K562 (cell line): ENCODE measurements around the gene FETUB. TPM values are rescaled to one million over a fixed set of nuclear protein-coding genes. Genes with fewer than 3 reads are reported as not detected.

ENCODE experiments used
- ATAC-seq: fragments of 200-7000 bp; cut with Tn5 transposase; 3 replicates; pipeline ENCODE4 v1.9.1; 2020; ENCODE audit warnings: moderate library complexity
- BruUV-seq: library from RNA; stranded (reverse); fragments of 400-500 nt; replicated peaks from 2 replicates; lab custom pipeline; 2021; lab: Mats Ljungman, UMichigan
- CTCF ChIA-PET: fragments of 300-600 bp; formaldehyde crosslinking; extraction: SDS; loops from one replicate; lab custom pipeline; 2021; ENCODE audit warnings: low intra/inter-chr PET ratio; lab: Yijun Ruan, JAX
- POLR2A ChIA-PET: fragments of 300-600, 350-650 bp; sonication (Branson Sonifier 250); formaldehyde crosslinking; extraction: SDS; loops from one replicate; lab custom pipeline; 2021; ENCODE audit warnings: antibody characterized with exemption, inconsistent platforms; lab: Yijun Ruan, JAX
- DNase-seq, 4 experiments: peaks; one replicate each; pipeline versions ENCODE4 v3.0.0 to v3.0.0-alpha.2; 2011 to 2018; ENCODE audit warnings: low spot score in 3 of 4, mixed read lengths in 3 of 4; ENCODE audit errors: extremely low read depth in 1 of 4
- FAIRE-seq: peaks from 2 replicates; lab custom pipeline; 2011; peaks lifted over from hg19 to GRCh38; lab: Jason Lieb, UNC
- H2AFZ ChIP-seq: 2 replicates; pipeline ENCODE4 v1.6.0; 2011; ENCODE audit warnings: low read depth, low read length, control low read depth, inconsistent platforms
- H3K27ac ChIP-seq: fragments of 200-600 bp; 3 replicates; pipeline ENCODE4 v1.8.0; 2011; ENCODE audit warnings: low read depth, mild to moderate bottlenecking, control low read depth, inconsistent platforms, low read length, moderate library complexity, mixed read lengths; ENCODE audit errors: extremely low read depth
- H3K27me3 ChIP-seq, 2 experiments: fragments of 300-600 bp in 1 of 2; 2 replicates in 1 of 2; 3 replicates in 1 of 2; pipeline versions ENCODE4 v1.6.0 to v1.8.0; 2011; ENCODE audit warnings: inconsistent platforms in 2 of 2, low read length in 2 of 2, mild to moderate bottlenecking in 1 of 2, mixed read lengths in 1 of 2, moderate library complexity in 1 of 2; ENCODE audit not compliant: control insufficient read depth in 2 of 2, insufficient read depth in 2 of 2
- H3K36me3 ChIP-seq: fragments of 300-600 bp; 3 replicates; pipeline ENCODE4 v1.8.0; 2011; ENCODE audit warnings: mild to moderate bottlenecking, low read length, inconsistent platforms; ENCODE audit not compliant: control insufficient read depth, insufficient read depth
- H3K4me1 ChIP-seq, 2 experiments: fragments of 200-600 bp in 1 of 2; replicated peaks in 1 of 2; 2 replicates in 1 of 2; 3 replicates in 1 of 2; pipeline versions ENCODE4 v1.5.1 to v1.8.0; 2011; ENCODE audit warnings: inconsistent platforms in 2 of 2, low read length in 2 of 2, mild to moderate bottlenecking in 1 of 2, mixed read lengths in 1 of 2, moderate library complexity in 1 of 2; ENCODE audit not compliant: control insufficient read depth in 2 of 2, insufficient read depth in 2 of 2
- H3K4me2 ChIP-seq: 2 replicates; pipeline ENCODE4 v1.6.1; 2011; ENCODE audit warnings: low read length, control low read depth, inconsistent platforms, mixed read lengths; ENCODE audit not compliant: insufficient read depth
- H3K4me3 ChIP-seq: fragments of 200-600 bp; sonication (generic), shearing (Covaris generic); 2 replicates; pipeline ENCODE4 v1.5.1; 2016; ENCODE audit warnings: control low read depth, inconsistent platforms
- H3K79me2 ChIP-seq: fragments of 200-600 bp; 3 replicates; pipeline ENCODE4 v1.8.0; 2011; ENCODE audit warnings: low read length, inconsistent platforms; ENCODE audit not compliant: control insufficient read depth, insufficient read depth
- H3K9ac ChIP-seq, 2 experiments: 2 replicates each; pipeline versions ENCODE4 v1.6.0 to v1.6.1; 2011; ENCODE audit warnings: low read depth in 2 of 2, low read length in 2 of 2, control low read depth in 1 of 2, inconsistent platforms in 1 of 2, mild to moderate bottlenecking in 1 of 2, mixed read lengths in 1 of 2; ENCODE audit not compliant: insufficient read depth in 1 of 2
- H3K9me1 ChIP-seq: one replicate; pipeline ENCODE4 v1.6.0; 2011; ENCODE audit warnings: inconsistent platforms, mild to moderate bottlenecking, low read length, moderate library complexity; ENCODE audit not compliant: control insufficient read depth, insufficient read depth
- H3K9me3 ChIP-seq: replicated peaks from 2 replicates; pipeline ENCODE4 v1.5.1; 2011; ENCODE audit warnings: low read depth, low read length, inconsistent platforms; ENCODE audit not compliant: control insufficient read depth, insufficient read depth
- H4K20me1 ChIP-seq: replicated peaks from 2 replicates; pipeline ENCODE4 v1.6.1; 2011; ENCODE audit warnings: low read length, inconsistent platforms, mixed read lengths; ENCODE audit not compliant: control insufficient read depth, insufficient read depth
- CHD4 ChIP-seq: fragments of 200-600 bp; sonication (generic); IDR thresholded peaks from 3 replicates; pipeline ENCODE4 v1.6.1; 2012; ENCODE audit warnings: low read depth, mild to moderate bottlenecking, mixed read lengths, low read length, inconsistent platforms; ENCODE audit not compliant: insufficient read depth, insufficient replicate concordance, poor library complexity, severe bottlenecking
- HIVEP1 ChIP-seq: fragments of 250-450 bp; sonication (Bioruptor Pico); IDR thresholded peaks from 2 replicates; pipeline ENCODE4 v1.4.0; 2020; ENCODE audit warnings: mild to moderate bottlenecking
- HNRNPK ChIP-seq: fragments of 200-400 bp; formaldehyde crosslinking; IDR thresholded peaks from one replicate; pipeline ENCODE4 v1.6.1; 2018; ENCODE audit warnings: mild to moderate bottlenecking, low read depth, low read length; ENCODE audit not compliant: poor library complexity, severe bottlenecking
- KAT8 ChIP-seq: fragments of 450-650 bp; IDR thresholded peaks from 2 replicates; pipeline ENCODE4 v1.6.1; 2016; ENCODE audit warnings: low read depth, mild to moderate bottlenecking
- MIER1 ChIP-seq: fragments of 450-650 bp; IDR thresholded peaks from 2 replicates; pipeline ENCODE4 v1.6.1; 2016; ENCODE audit warnings: antibody characterized with exemption, mild to moderate bottlenecking, low read depth
- NCOA1 ChIP-seq: fragments of 450-650 bp; IDR thresholded peaks from 2 replicates; pipeline ENCODE4 v1.6.1; 2016; ENCODE audit warnings: low read depth
- RBFOX2 ChIP-seq: fragments of 200-400 bp; formaldehyde crosslinking; IDR thresholded peaks from 2 replicates; pipeline ENCODE4 v1.6.1; 2017; ENCODE audit warnings: low read depth, mild to moderate bottlenecking, low read length, moderate library complexity
- REST ChIP-seq, 2 experiments: fragments of 450-650 bp; formaldehyde crosslinking in 1 of 2; IDR thresholded peaks; 2 replicates each; pipeline versions ENCODE4 v1.4.0 to v1.6.1; 2014 to 2020; ENCODE audit warnings: mild to moderate bottlenecking in 2 of 2, borderline replicate concordance in 1 of 2, low read depth in 1 of 2
- SP1 ChIP-seq: sonication (generic); formaldehyde crosslinking; IDR thresholded peaks from 2 replicates; pipeline ENCODE4 v1.8.1; 2022; ENCODE audit warnings: mild to moderate bottlenecking, missing genetic modification reagents
- TBL1XR1 ChIP-seq, 2 experiments: IDR thresholded peaks; 2 replicates each; pipeline ENCODE4 v1.6.1; 2012; ENCODE audit warnings: improper control_type of control experiment in 2 of 2, low read length in 2 of 2, mild to moderate bottlenecking in 1 of 2
- ZKSCAN1 ChIP-seq: fragments of 150-350 bp; IDR thresholded peaks from 2 replicates; pipeline ENCODE4 v1.6.1; 2016; ENCODE audit warnings: low read depth, low read length
- ZNF655 ChIP-seq: fragments of 250-450 bp; sonication (Bioruptor Pico); IDR thresholded peaks from 2 replicates; pipeline ENCODE4 v1.5.0; 2021
- ZNF77 ChIP-seq: fragments of 250-450 bp; sonication (Bioruptor Pico); IDR thresholded peaks from 2 replicates; pipeline ENCODE4 v1.5.0; 2020
- ZNF79 ChIP-seq: fragments of 250-450 bp; sonication (Bioruptor Pico); IDR thresholded peaks from 2 replicates; pipeline ENCODE4 v1.4.0; 2020; ENCODE audit warnings: low read depth, mild to moderate bottlenecking, moderate library complexity
- WGBS: fragments of 100-300 bp; shearing (Covaris generic); methylation state at CpG from one replicate; pipeline ENCODE4 v1.1.6; 2016; ENCODE audit warnings: low coverage, mixed read lengths; ENCODE audit not compliant: insufficient coverage; ENCODE audit errors: missing lambda C conversion rate; 5-methylcytosine and 5-hydroxymethylcytosine counted together
- in situ Hi-C: fragments of 300-500 bp; cut with MboI; formaldehyde crosslinking; loops from 4 replicates; pipeline ENCODE4 v1.15.0; 2018; ENCODE audit warnings: inconsistent platforms, mixed read lengths
- intact Hi-C: fragments of 100-400 bp; cut with micrococcal nuclease; formaldehyde crosslinking; loops from 2 replicates; pipeline ENCODE4 v1.14.2; 2022
- polyA plus RNA-seq, 8 experiments: library from polyadenylated mRNA; depleted of rRNA in 4 of 8; stranded (reverse) in 5 of 8; unstranded in 3 of 8; fragments of >200 nt; fragmentation: Nextera tagmentation in 2 of 8; fragmentation: Illumina TruSeq in 1 of 8; extraction: Ambion mirVana in 2 of 8; extraction: Trizol in 1 of 8; gene quantifications; 2 replicates each; pipeline versions ENCODE4 v1.2.1 to v1.2.3, GENCODE V29; 2011 to 2014; ENCODE audit warnings: inconsistent platforms in 1 of 8, missing spikeins in 1 of 8
- total RNA-seq, 7 experiments: library from RNA; depleted of rRNA in 6 of 7; stranded (reverse); fragments of >200 nt in 6 of 7; fragmentation: Illumina TruSeq in 2 of 7; extraction: Trizol in 2 of 7; gene quantifications; 2 replicates each; pipeline versions ENCODE4 v1.2.1 to v1.2.3, GENCODE V29; 2011 to 2021; ENCODE audit warnings: low replicate concordance in 1 of 7

Gene FETUB
- total and polyA plus RNA-seq, 9 of the 15 experiments (the other 6 are each of a cell fraction or from before 2014, with no cell fraction given) = not detected

- Histone ChIP-seq H3K9me1 (no peaks in the 10 kb centered on the region), H3K79me2 (no peaks in the 10 kb centered on the region), H2AFZ (no peak overlapping the region), H4K20me1 (no peaks in the 10 kb centered on the region)
- TF ChIP-seq HIVEP1 (CRISPR knock-in tag) (no peak), ZKSCAN1 (no peak), RBFOX2 (no peak), ZNF77 (CRISPR knock-in tag) (no peak), REST (IDR thresholded peaks at IDR 0.05; ENCODE audit: borderline replicate concordance) (no peak), REST (CRISPR knock-in tag; IDR thresholded peaks at IDR 0.05; ENCODE audit: low read depth) (no peak), SP1 (no peak), TBL1XR1 (IDR thresholded peaks at IDR 0.05; ENCODE audit: low read length in 2 of 2) (no peak), HNRNPK (no peak), KAT8 (no peak), ZNF79 (CRISPR knock-in tag) (no peak), NCOA1 (no peak), ZNF655 (CRISPR knock-in tag) (no peak), CHD4 (no peak), MIER1 (no peak)
- TF ChIP-seq, all 486 proteins: peak for 0
- in situ Hi-C loops (no loop called here), intact Hi-C loops (no loop called here)
- ChIA-PET CTCF (no interaction called here), POLR2A (no interaction called here)
- BruUV-seq = no TSS peak
- Histone ChIP-seq H3K9me3 (no peaks in the 10 kb centered on the region), H3K27me3 (peaks cover 6 to 29% of the 10 kb centered on the region in 2 experiments; a peak in 2 of 5 replicates), H3K4me2 (no peak overlapping the region), H3K4me3 (no peak overlapping the region), H3K36me3 (no peaks in the 10 kb centered on the region), H3K27ac (no peak overlapping the region), H3K9ac (no peak overlapping the region), H3K4me1 (no peaks in the 10 kb centered on the region)
- FAIRE-seq (no peak), DNase-seq (no peak), ATAC-seq (no peak)
- WGBS = 0% methylated on average over 3 of the region's 3 CpGs
Measured at GRCh38 chr3:186637686-186638085, 2.5 kb upstream of the FETUB start.
